Keratinocyte (primary cell): ENCODE data around the gene EML5. TPM values are rescaled to one million over a fixed set of nuclear protein-coding genes. Genes with fewer than 3 reads are reported as not detected.

Experiments used
- DNase-seq: peaks from one replicate; pipeline ENCODE4 v3.0.0-alpha.2; 2011; ENCODE audit warnings: low read depth, missing footprints, low spot score
- FAIRE-seq: peaks from 2 replicates; lab custom pipeline; 2011; peaks lifted over from hg19 to GRCh38; lab: Jason Lieb, UNC
- H2AFZ ChIP-seq: 2 replicates; pipeline ENCODE4 v1.6.0; 2012; ENCODE audit warnings: low read length, control low read depth, inconsistent platforms; ENCODE audit not compliant: control insufficient read depth
- H3K27ac ChIP-seq: 2 replicates; pipeline ENCODE4 v1.5.1; 2011; ENCODE audit warnings: low read length; ENCODE audit not compliant: control insufficient read depth, insufficient read depth
- H3K27me3 ChIP-seq: 3 replicates; pipeline ENCODE4 v1.6.0; 2011; ENCODE audit warnings: low read length; ENCODE audit not compliant: control insufficient read depth, insufficient read depth; ENCODE audit errors: extremely low read depth
- H3K36me3 ChIP-seq, 2 experiments: 2 replicates in 1 of 2; 3 replicates in 1 of 2; pipeline ENCODE4 v1.5.1; 2011; ENCODE audit warnings: low read length in 2 of 2, mild to moderate bottlenecking in 1 of 2; ENCODE audit not compliant: control insufficient read depth in 2 of 2, insufficient read depth in 2 of 2; ENCODE audit errors: extremely low read depth in 1 of 2
- H3K4me1 ChIP-seq: 3 replicates; pipeline ENCODE4 v1.5.1; 2011; ENCODE audit warnings: low read length; ENCODE audit not compliant: control insufficient read depth, insufficient read depth; ENCODE audit errors: extremely low read depth
- H3K4me2 ChIP-seq: 3 replicates; pipeline ENCODE4 v1.6.0; 2011; ENCODE audit warnings: low read depth, low read length; ENCODE audit not compliant: control insufficient read depth, insufficient read depth; ENCODE audit errors: extremely low read depth
- H3K4me3 ChIP-seq, 3 experiments: fragments of 200-600 bp in 1 of 3; sonication (generic) in 1 of 3; 2 replicates in 2 of 3; 3 replicates in 1 of 3; pipeline ENCODE4 v1.5.1; 2011 to 2016; ENCODE audit warnings: low read length in 3 of 3, mild to moderate bottlenecking in 3 of 3, control low read depth in 2 of 3, inconsistent platforms in 1 of 3, low read depth in 1 of 3, mixed read lengths in 1 of 3, mixed run types in 1 of 3, moderate library complexity in 1 of 3; ENCODE audit not compliant: control insufficient read depth in 2 of 3, insufficient read depth in 2 of 3; ENCODE audit errors: extremely low read depth in 1 of 3
- H3K79me2 ChIP-seq: 2 replicates; pipeline ENCODE4 v1.6.0; 2012; ENCODE audit warnings: low read length; ENCODE audit not compliant: control insufficient read depth, insufficient read depth
- H3K9ac ChIP-seq: 3 replicates; pipeline ENCODE4 v1.6.0; 2011; ENCODE audit warnings: low read length; ENCODE audit not compliant: control insufficient read depth, insufficient read depth; ENCODE audit errors: extremely low read depth
- H3K9me1 ChIP-seq: 3 replicates; pipeline ENCODE4 v1.6.0; 2011; ENCODE audit warnings: low read length; ENCODE audit not compliant: control insufficient read depth, insufficient read depth; ENCODE audit errors: extremely low read depth
- H3K9me3 ChIP-seq: 2 replicates; pipeline ENCODE4 v1.5.1; 2012; ENCODE audit warnings: low read depth, low read length; ENCODE audit not compliant: control insufficient read depth
- H4K20me1 ChIP-seq: 3 replicates; pipeline ENCODE4 v1.6.0; 2011; ENCODE audit warnings: low read length; ENCODE audit not compliant: control insufficient read depth, insufficient read depth; ENCODE audit errors: extremely low read depth
- EZH2 ChIP-seq: IDR thresholded peaks from one replicate; pipeline ENCODE4 v1.6.1; 2012; ENCODE audit warnings: inconsistent platforms, mild to moderate bottlenecking, low read length, moderate library complexity
- dilution Hi-C: fragments of 300-500 bp; cut with MboI; formaldehyde crosslinking; loops from one replicate; pipeline ENCODE4 v1.7.0; 2020; ENCODE audit warnings: low sequenced_read_pairs; ENCODE audit not compliant: extremely low pct_ligation_motif_present
- polyA plus RNA-seq, 5 experiments: library from polyadenylated mRNA; depleted of rRNA in 3 of 5; stranded (reverse) in 3 of 5; stranded (forward) in 1 of 5; unstranded in 1 of 5; fragments of >200 nt; gene quantifications; 1 replicate in 1 of 5; 2 replicates in 3 of 5; 3 replicates in 1 of 5; pipeline versions ENCODE4 v1.2.1 to v1.2.3, GENCODE V29; 2011 to 2012; ENCODE audit warnings: missing spikeins in 2 of 5, low read depth in 1 of 5, low replicate concordance in 1 of 5
- TF ChIP-seq, protein P1 (sequence below), 3 experiments: IDR thresholded peaks in 1 of 3; conservative IDR thresholded peaks in 1 of 3; optimal IDR thresholded peaks in 1 of 3; 2 replicates in 2 of 3; 3 replicates in 1 of 3; pipeline versions ENCODE3 to v1.5.1; 2011; ENCODE audit warnings: low read length in 3 of 3, mild to moderate bottlenecking in 3 of 3, moderate library complexity in 2 of 3, control low read depth in 1 of 3, inconsistent platforms in 1 of 3; ENCODE audit not compliant: insufficient read depth in 2 of 3; ENCODE audit errors: extremely low read depth in 1 of 3

The EML5 gene
- polyA plus RNA-seq, 1 donor (not counting 4 experiments of a cell fraction or from before 2014, with no cell fraction given) = 1.4 TPM

DNA sequence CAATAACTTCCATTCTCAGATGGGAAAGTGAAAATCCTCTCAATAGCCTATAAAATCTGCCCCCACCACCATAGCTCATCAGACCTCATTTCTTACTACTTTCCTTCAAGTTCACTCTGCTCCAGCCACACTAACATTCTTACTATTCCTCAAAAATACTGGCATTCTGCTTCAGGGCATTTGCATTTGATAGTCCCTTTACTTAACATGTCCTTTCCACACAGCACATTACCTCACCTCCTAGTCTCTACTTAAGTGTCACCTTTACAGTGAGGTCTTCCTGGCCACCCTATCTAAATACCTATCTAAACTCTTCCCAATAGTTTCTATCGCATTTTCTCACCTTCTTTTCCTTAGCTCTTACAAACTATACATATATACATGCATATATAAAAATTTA lies 6.8 kb downstream of the EML5 start:
- TF ChIP-seq, protein P1, sequence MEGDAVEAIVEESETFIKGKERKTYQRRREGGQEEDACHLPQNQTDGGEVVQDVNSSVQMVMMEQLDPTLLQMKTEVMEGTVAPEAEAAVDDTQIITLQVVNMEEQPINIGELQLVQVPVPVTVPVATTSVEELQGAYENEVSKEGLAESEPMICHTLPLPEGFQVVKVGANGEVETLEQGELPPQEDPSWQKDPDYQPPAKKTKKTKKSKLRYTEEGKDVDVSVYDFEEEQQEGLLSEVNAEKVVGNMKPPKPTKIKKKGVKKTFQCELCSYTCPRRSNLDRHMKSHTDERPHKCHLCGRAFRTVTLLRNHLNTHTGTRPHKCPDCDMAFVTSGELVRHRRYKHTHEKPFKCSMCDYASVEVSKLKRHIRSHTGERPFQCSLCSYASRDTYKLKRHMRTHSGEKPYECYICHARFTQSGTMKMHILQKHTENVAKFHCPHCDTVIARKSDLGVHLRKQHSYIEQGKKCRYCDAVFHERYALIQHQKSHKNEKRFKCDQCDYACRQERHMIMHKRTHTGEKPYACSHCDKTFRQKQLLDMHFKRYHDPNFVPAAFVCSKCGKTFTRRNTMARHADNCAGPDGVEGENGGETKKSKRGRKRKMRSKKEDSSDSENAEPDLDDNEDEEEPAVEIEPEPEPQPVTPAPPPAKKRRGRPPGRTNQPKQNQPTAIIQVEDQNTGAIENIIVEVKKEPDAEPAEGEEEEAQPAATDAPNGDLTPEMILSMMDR (optimal IDR thresholded peaks at IDR 0.05 in 1 of 3, IDR thresholded peaks at IDR 0.05 in 1 of 3, conservative IDR thresholded peaks at IDR 0.05 in 1 of 3; ENCODE audit: extremely low read depth in 1 of 3, insufficient read depth in 2 of 3, low read length in 3 of 3) = no peak
- TF ChIP-seq EZH2 = no peak
- DNase-seq = no peak
- Histone ChIP-seq H3K4me1 (no peaks in the 10 kb centered on the region), H3K79me2 (no peaks in the 10 kb centered on the region), H2AFZ (no peak overlapping the region), H4K20me1 (no peaks in the 10 kb centered on the region), H3K9ac (no peak overlapping the region), H3K9me1 (no peaks in the 10 kb centered on the region), H3K27me3 (no peaks in the 10 kb centered on the region), H3K9me3 (no peaks in the 10 kb centered on the region), H3K4me2 (no peak overlapping the region), H3K27ac (no peak overlapping the region), H3K36me3 (no peaks in the 10 kb centered on the region), H3K4me3 (no peak overlapping the region)
- dilution Hi-C loops = no loop called here
- no peak for FAIRE-seq

GRCh38 chr14:88775532-88775931 lies 17.2 kb downstream of the EML5 start:
- H3K4me1 ChIP-seq = peaks cover 16% of the 10 kb centered on the region
- H4K20me1 ChIP-seq = no peaks in the 10 kb centered on the region
- H3K9me1 ChIP-seq = no peaks in the 10 kb centered on the region
- H3K4me3 ChIP-seq = no peak overlapping the region
- DNase-seq (peak; percentile 83), FAIRE-seq (no peak)
- dilution Hi-C loops = no loop called here
- no peaks in the 10 kb centered on the region for H3K27me3 ChIP-seq
- no peaks in the 10 kb centered on the region for H3K79me2 ChIP-seq
- no peak overlapping the region for H3K9ac ChIP-seq
- H3K36me3 ChIP-seq = no peaks in the 10 kb centered on the region
- TF ChIP-seq, protein P1 (optimal IDR thresholded peaks at IDR 0.05 in 1 of 3, IDR thresholded peaks at IDR 0.05 in 1 of 3, conservative IDR thresholded peaks at IDR 0.05 in 1 of 3; ENCODE audit: extremely low read depth in 1 of 3, insufficient read depth in 2 of 3, low read length in 3 of 3) = no peak
- TF ChIP-seq EZH2 = no peak
- peak overlapping the region; percentile 44 for H3K4me2 ChIP-seq
- H3K27ac ChIP-seq = peak overlapping the region; percentile 1
- no peaks in the 10 kb centered on the region for H3K9me3 ChIP-seq
- no peak overlapping the region for H2AFZ ChIP-seq
